Endothelial cell of umbilical vein (primary cell): ENCODE measurements around the gene BORCS6. TPM values are rescaled to one million over a fixed set of nuclear protein-coding genes. Genes with fewer than 3 reads are reported as not detected.

ENCODE experiments used
- BruUV-seq: library from RNA; stranded (reverse); fragments of 400-500 nt; replicated peaks from 2 replicates; lab custom pipeline; 2021; lab: Mats Ljungman, UMichigan
- CTCF ChIA-PET: fragments of 300-600, 350-600 bp; sonication (Branson Sonifier 250); formaldehyde crosslinking; loops from one replicate; lab custom pipeline; 2021; ENCODE audit warnings: antibody characterized with exemption, inconsistent platforms; lab: Charles Lee
- POLR2A ChIA-PET: fragments of 300-600, 350-600 bp; sonication (Branson Sonifier 250); formaldehyde crosslinking; loops from one replicate; lab custom pipeline; 2021; ENCODE audit warnings: antibody characterized with exemption, inconsistent platforms; lab: Charles Lee
- DNase-seq: peaks from one replicate; pipeline ENCODE4 v3.0.0-alpha.2; 2011; ENCODE audit warnings: low read depth, low spot score
- FAIRE-seq: peaks from 2 replicates; lab custom pipeline; 2011; peaks lifted over from hg19 to GRCh38; lab: Jason Lieb, UNC
- H2AFZ ChIP-seq: 2 replicates; pipeline ENCODE4 v1.6.0; 2012; ENCODE audit warnings: low read depth, low read length, control low read depth, inconsistent platforms
- H3K27ac ChIP-seq: 2 replicates; pipeline ENCODE4 v1.5.1; 2011; ENCODE audit warnings: low read depth, mild to moderate bottlenecking, control low read depth, low read length, moderate library complexity; ENCODE audit not compliant: insufficient read depth
- H3K27me3 ChIP-seq, 2 experiments: 2 replicates each; pipeline versions ENCODE4 v1.6.0 to v1.6.1; 2011; ENCODE audit warnings: low read length in 2 of 2, mixed read lengths in 1 of 2; ENCODE audit not compliant: control insufficient read depth in 2 of 2, insufficient read depth in 2 of 2
- H3K36me3 ChIP-seq, 2 experiments: 2 replicates in 1 of 2; 3 replicates in 1 of 2; pipeline ENCODE4 v1.5.1; 2011; ENCODE audit warnings: low read length in 2 of 2, mild to moderate bottlenecking in 1 of 2, moderate library complexity in 1 of 2; ENCODE audit not compliant: control insufficient read depth in 2 of 2, insufficient read depth in 2 of 2; ENCODE audit errors: extremely low read depth in 1 of 2
- H3K4me1 ChIP-seq: 3 replicates; pipeline ENCODE4 v1.5.1; 2011; ENCODE audit warnings: mild to moderate bottlenecking, low read length; ENCODE audit not compliant: control insufficient read depth, insufficient read depth; ENCODE audit errors: extremely low read depth
- H3K4me2 ChIP-seq: 2 replicates; pipeline ENCODE4 v1.6.1; 2011; ENCODE audit warnings: low read length, control low read depth, mixed read lengths; ENCODE audit not compliant: insufficient read depth
- H3K4me3 ChIP-seq, 3 experiments: fragments of 200-600 bp in 1 of 3; sonication (generic), shearing (Covaris generic) in 1 of 3; replicated peaks in 1 of 3; 2 replicates each; pipeline ENCODE4 v1.5.1; 2011 to 2016; ENCODE audit warnings: control low read depth in 3 of 3, low read length in 3 of 3, mild to moderate bottlenecking in 2 of 3, inconsistent platforms in 1 of 3, low read depth in 1 of 3, moderate library complexity in 1 of 3; ENCODE audit not compliant: insufficient read depth in 1 of 3
- H3K79me2 ChIP-seq: 2 replicates; pipeline ENCODE4 v1.6.0; 2012; ENCODE audit warnings: low read length, inconsistent platforms; ENCODE audit not compliant: control insufficient read depth, insufficient read depth
- H3K9ac ChIP-seq: replicated peaks from 2 replicates; pipeline ENCODE3; 2011; ENCODE audit warnings: low read length, control low read depth; ENCODE audit not compliant: insufficient read depth; ENCODE audit errors: extremely low read depth
- H3K9me1 ChIP-seq: replicated peaks from 3 replicates; pipeline ENCODE4 v1.6.0; 2011; ENCODE audit warnings: mild to moderate bottlenecking, low read length; ENCODE audit not compliant: control insufficient read depth, insufficient read depth; ENCODE audit errors: extremely low read depth
- H3K9me3 ChIP-seq: replicated peaks from 2 replicates; pipeline ENCODE4 v1.5.1; 2012; ENCODE audit warnings: low read length, inconsistent platforms; ENCODE audit not compliant: control insufficient read depth, insufficient read depth
- H4K20me1 ChIP-seq: replicated peaks from 2 replicates; pipeline ENCODE3; 2011; ENCODE audit warnings: mild to moderate bottlenecking, low read length; ENCODE audit not compliant: control insufficient read depth, insufficient read depth; ENCODE audit errors: extremely low read depth
- CTCF ChIP-seq, 2 donors: IDR thresholded peaks; 1 replicate in 1 of 2; 2 replicates in 1 of 2; pipeline ENCODE4 v1.5.1; 2011; ENCODE audit warnings: low read length in 2 of 2, mild to moderate bottlenecking in 2 of 2, moderate library complexity in 2 of 2, control low read depth in 1 of 2, inconsistent platforms in 1 of 2, low read depth in 1 of 2; ENCODE audit not compliant: insufficient read depth in 1 of 2; ENCODE audit errors: extremely low read depth in 1 of 2
- EZH2 ChIP-seq: IDR thresholded peaks from 2 replicates; pipeline ENCODE4 v1.6.1; 2012; ENCODE audit warnings: borderline replicate concordance, low read depth, mild to moderate bottlenecking, moderate library complexity, low read length, inconsistent platforms; ENCODE audit not compliant: severe bottlenecking
- FOS ChIP-seq: IDR thresholded peaks from 2 replicates; pipeline ENCODE4 v1.6.1; 2011; ENCODE audit warnings: mild to moderate bottlenecking, low read length, moderate library complexity, borderline replicate concordance; ENCODE audit not compliant: insufficient read depth
- GATA2 ChIP-seq: IDR thresholded peaks from 2 replicates; pipeline ENCODE4 v1.7.0; 2011; ENCODE audit warnings: low read depth, mild to moderate bottlenecking, moderate library complexity, mixed read lengths, low read length; ENCODE audit not compliant: insufficient read length, insufficient read depth
- JUN ChIP-seq: IDR thresholded peaks from 2 replicates; pipeline ENCODE4 v1.6.1; 2011; ENCODE audit warnings: borderline replicate concordance, low read depth; ENCODE audit not compliant: insufficient read length, insufficient read depth
- MAX ChIP-seq: IDR thresholded peaks from 2 replicates; pipeline ENCODE4 v1.6.1; 2011; ENCODE audit not compliant: insufficient read depth, insufficient read length
- MYC ChIP-seq: IDR thresholded peaks from one replicate; pipeline ENCODE4 v1.6.1; 2011; ENCODE audit warnings: mild to moderate bottlenecking, low read depth, low read length
- POLR2A ChIP-seq: IDR thresholded peaks from 2 replicates; pipeline ENCODE4 v1.6.1; 2012; ENCODE audit warnings: low read depth, mild to moderate bottlenecking, control low read depth, low read length
- POLR2AphosphoS5 ChIP-seq: IDR thresholded peaks from 2 replicates; pipeline ENCODE4 v1.6.1; 2012; ENCODE audit warnings: low read depth, mild to moderate bottlenecking, control low read depth, low read length, moderate library complexity; ENCODE audit not compliant: insufficient read depth
- dilution Hi-C: fragments of 300-500 bp; cut with MboI; formaldehyde crosslinking; loops from one replicate; pipeline ENCODE4 v1.15.0; 2019; ENCODE audit warnings: low sequenced_read_pairs; ENCODE audit not compliant: extremely low pct_ligation_motif_present
- intact Hi-C: fragments of 100-400 bp; cut with micrococcal nuclease; formaldehyde crosslinking; loops from one replicate; pipeline ENCODE4 v1.10.0; 2022
- polyA plus RNA-seq, 4 experiments: library from polyadenylated mRNA; depleted of rRNA in 3 of 4; stranded (reverse) in 3 of 4; unstranded in 1 of 4; fragments of >200 nt; gene quantifications; 2 replicates each; pipeline versions ENCODE4 v1.2.1 to v1.2.3, GENCODE V29; 2011 to 2012; ENCODE audit warnings: missing spikeins in 1 of 4
- total RNA-seq: library from RNA; stranded (reverse); gene quantifications from 2 replicates; pipeline ENCODE4 v1.2.3, GENCODE V29; 2021

BORCS6 gene
- total and polyA plus RNA-seq, 2 donors (not counting 3 experiments of a cell fraction or from before 2014, with no cell fraction given) = 8.0 to 9.0 TPM

- H4K20me1 ChIP-seq = no peaks in the 10 kb centered on the region
- H3K27ac ChIP-seq = no peak overlapping the region
- peaks cover 5% of the 10 kb centered on the region for H3K79me2 ChIP-seq
- TF ChIP-seq JUN (no peak), POLR2A (no peak), POLR2AphosphoS5 (no peak), MYC (no peak), GATA2 (no peak), CTCF (IDR thresholded peaks at IDR 0.05; ENCODE audit: extremely low read depth in 1 of 2, insufficient read depth in 1 of 2, low read depth in 1 of 2, low read length in 2 of 2) (no peak), MAX (no peak), FOS (no peak), EZH2 (no peak)
- no peaks in the 10 kb centered on the region for H3K9me3 ChIP-seq
- H3K4me1 ChIP-seq = peaks cover 3% of the 10 kb centered on the region
- H3K4me3 ChIP-seq = no peak overlapping the region
- no peak overlapping the region for H3K9ac ChIP-seq
- ChIA-PET CTCF (interaction anchor here (0.9 kb wide), 1 partner anchor 22 kb away, joined by 3 read pairs; the partner anchor contains the start of gene HES7), POLR2A (no interaction called here)
- no peak overlapping the region for H2AFZ ChIP-seq
- no TSS peak for BruUV-seq
- no peak for FAIRE-seq
- H3K36me3 ChIP-seq = peaks cover 2 to 77% of the 10 kb centered on the region in 2 experiments
- dilution Hi-C loops = no loop called here
- intact Hi-C loops = no loop called here
- H3K27me3 ChIP-seq = no peaks in the 10 kb centered on the region
- no peak overlapping the region for H3K4me2 ChIP-seq
- no peaks in the 10 kb centered on the region for H3K9me1 ChIP-seq
- DNase-seq = no peak
Measured at GRCh38 chr17:8145811-8146210, 44.2 kb downstream of the BORCS6 start.
